Nephron (organoid): ENCODE data around the gene USP13.
"Not testable (repeated sequence)": the region's sequence is repeated elsewhere in the genome, so short reads cannot be mapped to it uniquely, and the experiment has no call there.

ENCODE experiments used
- H3K27ac Mint-ChIP-seq, 3 experiments: 2 replicates each; pipeline ENCODE4 v1.8.0; 2020; ENCODE audit warnings: mixed read lengths in 3 of 3, mild to moderate bottlenecking in 2 of 3, moderate library complexity in 1 of 3
- H3K27me3 Mint-ChIP-seq: 2 replicates; pipeline ENCODE4 v1.8.0; 2021; ENCODE audit warnings: low read depth, mild to moderate bottlenecking, moderate library complexity, mixed read lengths
- H3K36me3 Mint-ChIP-seq: 2 replicates; pipeline ENCODE4 v1.8.0; 2020; ENCODE audit warnings: low read depth, mixed read lengths
- H3K4me1 Mint-ChIP-seq: 2 replicates; pipeline ENCODE4 v1.8.0; 2020; ENCODE audit warnings: mixed read lengths
- H3K4me3 Mint-ChIP-seq, 3 experiments: 2 replicates each; pipeline ENCODE4 v1.8.0; 2020; ENCODE audit warnings: mild to moderate bottlenecking in 3 of 3, mixed read lengths in 3 of 3, moderate library complexity in 2 of 3
- H3K9me3 Mint-ChIP-seq: 2 replicates; pipeline ENCODE4 v1.8.0; 2020; ENCODE audit warnings: mixed read lengths
- TF ChIP-seq, protein P1 (sequence below), 3 experiments: fragments of 200-600 bp; sonication (generic); IDR thresholded peaks; one replicate each; pipeline ENCODE4 v1.5.0; 2021; ENCODE audit warnings: antibody characterized with exemption in 3 of 3; ENCODE audit not compliant: unreplicated experiment in 3 of 3

Gene USP13

DNA sequence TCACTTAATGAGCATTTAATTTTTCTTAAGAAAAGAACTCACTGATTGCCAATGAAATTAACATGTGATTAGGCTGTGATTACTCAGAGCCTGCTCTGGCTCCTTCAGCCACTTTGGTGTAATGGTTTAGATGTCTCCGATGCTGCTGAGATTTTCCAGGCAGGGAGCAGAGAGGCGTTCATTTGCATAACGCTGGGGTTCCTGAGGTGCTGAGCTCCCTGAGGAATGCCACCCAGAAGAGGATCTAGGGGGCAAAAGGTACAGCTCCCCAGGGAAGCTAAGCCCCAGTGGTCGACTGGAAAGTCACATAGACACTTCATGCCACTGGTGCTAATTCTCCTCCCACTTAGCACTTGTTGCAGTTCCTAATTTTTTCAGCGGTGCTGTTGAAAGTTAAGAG is 119.5 kb downstream of the USP13 start:
- Mint-ChIP-seq H3K27ac (no peak overlapping the region), H3K4me3 (no peak overlapping the region), H3K4me1 (no peaks in the 10 kb centered on the region), H3K36me3 (peaks cover 50% of the 10 kb centered on the region), H3K9me3 (peaks cover 9% of the 10 kb centered on the region), H3K27me3 (no peaks in the 10 kb centered on the region)
- TF ChIP-seq, protein P1, sequence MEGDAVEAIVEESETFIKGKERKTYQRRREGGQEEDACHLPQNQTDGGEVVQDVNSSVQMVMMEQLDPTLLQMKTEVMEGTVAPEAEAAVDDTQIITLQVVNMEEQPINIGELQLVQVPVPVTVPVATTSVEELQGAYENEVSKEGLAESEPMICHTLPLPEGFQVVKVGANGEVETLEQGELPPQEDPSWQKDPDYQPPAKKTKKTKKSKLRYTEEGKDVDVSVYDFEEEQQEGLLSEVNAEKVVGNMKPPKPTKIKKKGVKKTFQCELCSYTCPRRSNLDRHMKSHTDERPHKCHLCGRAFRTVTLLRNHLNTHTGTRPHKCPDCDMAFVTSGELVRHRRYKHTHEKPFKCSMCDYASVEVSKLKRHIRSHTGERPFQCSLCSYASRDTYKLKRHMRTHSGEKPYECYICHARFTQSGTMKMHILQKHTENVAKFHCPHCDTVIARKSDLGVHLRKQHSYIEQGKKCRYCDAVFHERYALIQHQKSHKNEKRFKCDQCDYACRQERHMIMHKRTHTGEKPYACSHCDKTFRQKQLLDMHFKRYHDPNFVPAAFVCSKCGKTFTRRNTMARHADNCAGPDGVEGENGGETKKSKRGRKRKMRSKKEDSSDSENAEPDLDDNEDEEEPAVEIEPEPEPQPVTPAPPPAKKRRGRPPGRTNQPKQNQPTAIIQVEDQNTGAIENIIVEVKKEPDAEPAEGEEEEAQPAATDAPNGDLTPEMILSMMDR (IDR thresholded peaks at IDR 0.05; ENCODE audit: unreplicated experiment in 3 of 3) = no peak

DNA sequence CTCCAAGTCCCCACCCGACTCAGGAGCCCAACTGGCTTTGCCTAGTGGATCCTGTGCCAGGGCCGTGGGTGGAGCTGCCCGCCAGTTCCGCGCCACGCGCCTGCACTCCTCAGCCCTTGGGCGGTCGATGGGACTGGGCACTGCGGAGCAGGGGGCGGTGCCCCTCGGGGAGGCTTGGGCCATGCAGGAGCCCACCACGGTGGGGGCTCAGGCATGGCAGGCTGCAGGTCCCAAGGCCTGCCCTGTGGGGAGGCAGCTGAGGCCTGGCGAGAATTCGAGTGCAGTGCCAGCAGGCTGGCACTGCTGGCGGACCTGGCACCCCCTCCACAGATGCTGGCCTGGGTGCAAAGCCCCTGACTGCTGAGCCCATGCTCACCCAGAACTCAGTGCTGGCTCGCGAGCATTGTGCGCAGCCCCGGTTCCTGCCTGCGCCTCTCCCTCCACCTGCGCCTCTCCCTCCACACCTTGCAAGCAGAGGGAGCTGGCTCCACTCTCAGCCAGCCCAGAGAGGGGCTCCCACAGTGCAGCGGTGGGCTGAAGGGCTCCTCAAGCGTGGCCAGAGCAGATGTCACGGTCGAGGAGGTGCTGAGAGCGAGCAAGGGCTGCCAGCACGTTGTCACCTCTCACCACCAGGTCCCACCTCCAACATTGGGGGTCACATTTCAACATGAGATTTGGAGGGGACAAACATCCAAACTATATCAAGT is 122.7 kb downstream of the USP13 start:
- Mint-ChIP-seq H3K27ac (no peak overlapping the region), H3K27me3 (no peaks in the 10 kb centered on the region), H3K36me3 (peaks cover 66% of the 10 kb centered on the region), H3K4me3 (no peak overlapping the region), H3K9me3 (peaks cover 13% of the 10 kb centered on the region), H3K4me1 (no peaks in the 10 kb centered on the region)
- TF ChIP-seq, protein P1 (IDR thresholded peaks at IDR 0.05; ENCODE audit: unreplicated experiment in 3 of 3) = no peak

DNA sequence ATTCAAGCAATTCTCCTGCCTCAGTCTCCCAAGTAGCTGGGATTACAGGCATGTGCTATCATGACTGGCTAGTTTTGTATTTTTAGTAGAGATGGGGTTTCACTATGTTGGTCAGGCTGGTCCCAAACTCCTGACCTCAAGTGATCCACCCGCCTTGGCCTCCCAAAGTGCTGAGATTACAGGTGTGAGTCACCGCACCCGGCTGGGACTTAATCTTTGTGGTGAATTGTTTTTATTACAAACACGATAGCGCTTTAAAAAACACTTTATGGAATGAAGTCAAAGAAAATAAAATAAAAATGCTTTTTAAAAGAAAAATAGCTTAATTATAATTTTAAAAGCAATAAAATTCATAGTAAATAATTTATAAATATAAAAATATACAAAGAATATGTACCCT is 130.0 kb downstream of the USP13 start:
- not testable (repeated sequence) for H3K9me3 Mint-ChIP-seq, H3K4me3 Mint-ChIP-seq, H3K4me1 Mint-ChIP-seq, H3K27ac Mint-ChIP-seq, H3K27me3 Mint-ChIP-seq
- peaks cover 36% of the 10 kb centered on the region for H3K36me3 Mint-ChIP-seq

DNA sequence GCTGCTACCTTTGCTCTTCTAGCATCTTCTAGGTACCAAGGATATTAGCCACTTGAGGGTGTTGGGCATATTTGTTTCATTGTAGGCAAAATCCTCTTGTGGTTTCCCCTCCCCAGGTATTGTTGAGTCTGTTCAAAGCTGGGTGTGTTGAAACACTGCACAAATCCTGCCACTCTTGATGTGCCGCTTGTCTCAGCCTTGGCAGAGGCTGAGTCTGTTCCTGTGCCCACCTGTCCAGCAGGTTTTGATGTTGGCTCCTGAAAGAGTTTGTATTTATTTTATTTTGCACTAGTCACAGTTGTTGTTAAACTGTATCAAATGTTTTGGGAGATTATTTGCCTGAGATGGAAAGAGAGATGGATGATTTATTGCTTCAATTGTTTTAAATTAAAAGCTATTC is 136.2 kb downstream of the USP13 start:
- Mint-ChIP-seq H3K4me1 (no peaks in the 10 kb centered on the region), H3K27me3 (no peaks in the 10 kb centered on the region), H3K9me3 (no peaks in the 10 kb centered on the region), H3K36me3 (peaks cover 4% of the 10 kb centered on the region), H3K4me3 (no peak overlapping the region), H3K27ac (no peak overlapping the region)
- TF ChIP-seq, protein P1 (IDR thresholded peaks at IDR 0.05; ENCODE audit: unreplicated experiment in 3 of 3) = no peak

DNA sequence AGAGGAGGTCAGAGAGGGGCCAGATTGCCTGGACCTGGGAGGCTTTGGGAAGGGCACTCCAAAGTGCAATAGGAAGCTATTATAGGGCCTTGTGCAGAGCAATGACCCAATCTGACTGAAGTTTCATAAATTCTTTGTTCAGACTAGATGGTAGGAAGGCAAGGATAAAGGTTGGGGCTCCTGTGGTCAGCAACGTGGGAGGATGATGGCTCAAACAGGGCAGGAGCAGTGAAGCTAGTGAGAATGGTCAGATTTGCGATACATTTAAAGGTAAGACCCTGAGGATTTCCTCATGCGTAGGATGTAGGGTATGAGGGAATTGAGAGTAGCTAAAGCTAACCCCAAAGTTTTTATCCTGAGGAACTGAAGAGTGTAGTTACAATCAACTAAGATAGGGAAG is 139.0 kb downstream of the USP13 start:
- Mint-ChIP-seq H3K36me3 (peaks cover 4% of the 10 kb centered on the region), H3K27ac (no peak overlapping the region), H3K4me1 (no peaks in the 10 kb centered on the region), H3K4me3 (no peak overlapping the region), H3K27me3 (no peaks in the 10 kb centered on the region), H3K9me3 (no peaks in the 10 kb centered on the region)
- TF ChIP-seq, protein P1 (IDR thresholded peaks at IDR 0.05; ENCODE audit: unreplicated experiment in 3 of 3) = no peak

DNA sequence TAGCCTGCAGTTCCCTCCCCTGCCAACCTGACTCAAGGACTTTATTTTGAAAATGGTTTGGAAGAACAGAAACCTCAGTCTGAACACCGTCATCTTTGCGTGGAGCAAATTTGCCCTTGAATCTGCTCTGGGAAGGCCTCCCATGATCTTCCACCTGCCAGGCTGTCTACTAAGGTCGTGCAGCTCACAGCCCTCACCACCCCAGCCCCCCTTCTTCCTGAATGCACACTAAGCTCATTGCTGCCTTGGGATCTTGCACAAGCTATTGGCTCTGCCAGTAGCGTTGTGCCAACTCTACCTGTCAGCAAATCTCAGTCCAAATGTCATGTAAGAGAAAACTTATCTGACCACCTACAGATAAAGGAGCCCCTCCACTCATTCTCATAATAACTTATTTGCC is 141.5 kb downstream of the USP13 start:
- Mint-ChIP-seq H3K36me3 (no peaks in the 10 kb centered on the region), H3K27me3 (no peaks in the 10 kb centered on the region), H3K9me3 (no peaks in the 10 kb centered on the region), H3K27ac (no peak overlapping the region), H3K4me3 (no peak overlapping the region), H3K4me1 (no peaks in the 10 kb centered on the region)
- TF ChIP-seq, protein P1 (IDR thresholded peaks at IDR 0.05; ENCODE audit: unreplicated experiment in 3 of 3) = no peak
